Activated CD8-positive, alpha-beta memory T cell treated with anti-CD3 and anti-CD28 coated beads, Interleukin-2, amount 50 U/mL, for 24 hours (primary cell): Measurements from ENCODE around the gene SMG9.
"Not testable (repeated sequence)": the region's sequence is repeated elsewhere in the genome, so short reads cannot be mapped to it uniquely, and the experiment has no call there.

Experiments
- DNase-seq: peaks from one replicate; pipeline ENCODE4 v3.0.0-alpha.2; 2020; ENCODE audit errors: extremely low read depth

The SMG9 gene

GRCh38 chr19:43692385-43692784 is 62.4 kb downstream of the SMG9 start:
- DNase-seq = no peak

- no peak for DNase-seq
Observed at GRCh38 chr19:43691755-43692154, 63.0 kb downstream of the SMG9 start.

DNA sequence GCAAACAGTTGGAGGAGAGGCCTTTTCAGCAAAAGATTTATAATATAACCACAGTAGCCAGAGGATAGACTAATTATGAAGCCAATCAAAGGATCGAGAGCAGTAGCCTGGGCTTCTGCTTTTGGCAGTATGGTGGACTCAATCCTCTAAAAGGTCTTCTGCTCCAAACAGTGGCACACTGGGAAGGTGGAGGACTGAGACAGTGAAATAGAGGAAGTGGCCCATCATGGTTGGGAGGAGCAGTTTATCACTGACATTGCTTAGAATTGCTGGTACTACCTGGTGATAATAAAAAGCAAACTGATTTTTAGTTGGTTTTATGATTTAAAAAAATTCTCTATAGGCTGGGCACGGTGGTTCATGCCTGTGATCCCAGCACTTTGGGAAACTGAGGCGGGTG is 63.9 kb downstream of the SMG9 start:
- DNase-seq = no peak

DNA sequence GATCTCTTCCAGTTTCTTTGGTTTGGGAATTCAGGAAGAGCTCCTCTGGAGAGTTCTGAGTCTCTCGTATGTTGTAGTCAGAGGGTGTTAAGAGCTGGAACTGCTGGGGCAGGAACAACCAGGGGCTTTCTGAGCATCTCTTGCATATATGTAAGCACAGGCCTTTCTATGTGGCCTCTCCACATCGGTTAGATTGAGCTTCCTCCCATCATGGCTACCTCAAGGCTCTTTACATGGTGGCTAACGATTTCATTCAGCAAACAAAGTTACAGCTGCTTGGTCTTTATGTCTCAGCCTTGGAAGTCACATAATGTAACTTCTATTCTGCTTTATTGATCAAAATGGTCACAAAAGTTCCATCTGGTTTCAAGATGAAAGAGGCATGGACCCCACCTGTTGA is 64.3 kb downstream of the SMG9 start:
- DNase-seq = no peak

DNA sequence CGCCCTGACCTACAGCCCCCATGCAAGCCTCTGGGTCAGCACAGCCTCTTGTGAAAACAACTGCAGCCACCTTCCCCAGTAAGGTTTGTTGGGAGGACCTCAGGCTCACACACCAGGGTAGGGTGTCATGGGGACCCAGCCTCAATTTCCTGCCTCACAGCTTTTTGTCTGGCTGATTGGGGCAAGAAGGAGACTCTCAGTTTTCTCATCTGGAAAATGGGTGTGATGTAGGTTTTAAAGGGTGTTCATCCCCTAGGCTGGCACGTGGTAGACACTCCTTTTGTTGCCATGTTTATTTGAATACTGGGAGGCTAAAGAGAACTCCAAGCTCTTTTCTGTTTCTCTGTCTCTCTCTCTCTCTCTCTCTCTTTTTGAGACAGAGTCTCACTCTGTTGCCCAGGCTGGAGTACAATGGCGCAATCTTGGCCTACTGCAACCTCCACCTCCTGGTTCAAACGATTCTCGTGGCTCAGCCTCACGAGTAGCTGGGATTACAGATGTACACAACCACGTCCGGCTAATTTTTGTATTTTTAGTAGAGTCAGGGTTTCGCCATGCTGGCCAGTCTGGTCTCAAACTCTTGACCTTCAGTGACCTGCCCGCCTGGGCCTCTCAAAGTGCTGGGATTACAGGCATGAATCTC is 66.6 kb downstream of the SMG9 start:
- DNase-seq = no peak

DNA sequence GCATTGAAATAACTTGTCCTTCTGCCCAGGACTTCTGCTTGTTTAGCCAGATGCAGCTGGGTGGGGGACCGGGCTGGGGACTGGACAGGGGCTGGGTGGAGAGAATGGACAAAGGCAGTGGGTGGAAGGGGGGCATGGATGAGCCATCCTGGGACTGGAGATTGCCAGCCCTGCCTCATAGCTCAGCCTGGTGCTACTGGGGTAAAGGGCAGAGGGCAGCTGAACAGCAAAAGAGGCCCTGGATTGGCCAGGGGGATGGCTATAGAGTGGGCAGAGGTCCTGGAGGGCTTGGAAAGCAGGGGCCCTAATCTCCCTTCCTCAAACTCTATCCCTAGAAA is 67.1 kb downstream of the SMG9 start:
- DNase-seq = no peak

DNA sequence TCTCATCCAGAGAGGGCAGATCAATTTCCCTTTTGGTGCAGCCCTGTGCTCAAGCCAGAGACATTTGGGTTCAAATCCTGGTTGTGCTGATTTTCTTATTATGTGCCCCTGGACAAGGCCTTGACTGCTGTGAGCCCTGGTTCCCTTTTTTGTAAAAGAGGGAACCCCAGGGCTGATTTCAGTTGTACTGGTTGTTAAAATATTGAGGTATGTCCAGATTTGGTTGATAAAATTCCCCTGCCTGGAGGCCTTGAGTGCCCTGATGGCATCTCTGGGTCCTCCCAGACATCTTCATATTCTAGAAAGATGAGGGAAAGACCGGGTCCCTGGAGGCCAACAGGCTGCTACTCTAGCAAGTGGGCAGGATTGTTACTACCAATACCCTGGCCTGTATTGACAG is 70.4 kb downstream of the SMG9 start:
- DNase-seq = no peak

- no peak for DNase-seq
Observed at GRCh38 chr19:43683905-43684304, 70.9 kb downstream of the SMG9 start.

DNA sequence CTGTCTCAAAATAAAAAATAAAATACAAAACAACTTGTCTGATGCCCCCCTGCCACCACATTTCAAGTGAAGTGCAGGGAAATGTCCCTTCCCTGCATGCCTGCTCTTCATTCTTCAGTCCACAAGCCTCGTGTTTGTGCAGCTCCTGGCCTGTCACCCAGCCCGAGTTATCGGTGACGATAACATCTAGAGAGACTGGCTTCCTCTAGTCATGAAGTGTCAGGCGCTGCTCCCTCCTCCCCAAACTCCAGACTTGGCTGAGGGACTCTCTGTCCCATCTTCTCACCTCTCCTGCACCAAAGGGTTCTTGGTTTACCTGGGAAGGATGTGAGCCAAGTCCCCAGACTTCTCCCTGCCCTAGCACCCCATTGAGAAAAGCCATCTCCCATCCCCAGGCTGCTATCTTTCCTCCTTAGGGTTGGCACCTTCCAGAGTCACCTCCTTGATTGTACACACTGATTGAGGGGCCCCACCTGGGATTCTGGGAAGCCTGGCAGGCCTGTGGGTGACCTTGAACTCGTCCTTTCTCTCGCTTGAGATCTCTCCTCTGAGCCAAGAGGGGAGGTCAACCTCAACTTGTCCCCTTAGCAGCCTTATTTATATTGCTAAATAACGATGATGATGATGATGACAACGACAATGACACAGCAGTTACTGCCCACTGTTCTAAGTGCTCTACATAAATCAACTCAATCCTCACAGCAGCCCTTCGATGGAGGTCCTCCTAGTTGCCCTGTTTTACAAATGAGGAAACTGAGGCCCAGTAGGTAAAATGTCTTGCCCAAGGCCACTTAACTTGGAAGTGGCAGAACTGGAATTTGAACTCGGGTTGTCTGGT is 71.7 kb downstream of the SMG9 start:
- no peak for DNase-seq

- DNase-seq = not testable (repeated sequence)
Observed at GRCh38 chr19:43682269-43682668, 72.5 kb downstream of the SMG9 start.

DNA sequence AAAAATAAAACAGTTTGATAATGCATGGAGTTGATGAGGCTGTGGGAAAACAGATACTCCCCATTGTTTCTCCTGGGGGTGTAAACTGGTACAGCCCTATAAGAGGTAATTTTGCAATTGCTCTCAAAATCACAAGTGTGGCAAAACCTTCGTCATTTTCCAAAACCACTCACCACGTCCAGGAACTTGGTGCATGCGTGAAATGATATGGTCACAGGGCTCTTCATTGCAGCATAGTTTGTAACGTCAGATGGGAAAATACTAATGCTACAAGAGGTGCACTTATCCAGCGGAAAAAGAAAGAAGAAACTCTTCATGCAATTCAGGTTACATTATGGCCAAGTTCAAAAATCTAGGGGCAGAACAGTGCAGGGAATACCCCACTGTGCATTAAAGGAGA is 72.9 kb downstream of the SMG9 start:
- DNase-seq = no peak

- no peak for DNase-seq
Observed at GRCh38 chr19:43678512-43679261, 76.1 kb downstream of the SMG9 start.
